HK-2 (cell line): ENCODE measurements around the gene C6orf58.
A peak's percentile ranks its signal among the peaks of the same experiment; 100 is the strongest.
"Not testable (repeated sequence)": the region's sequence is repeated elsewhere in the genome, so short reads cannot be mapped to it uniquely, and the experiment has no call there.

Source experiments
- DNase-seq: peaks from one replicate; pipeline ENCODE4 v3.0.0-alpha.2; 2018; ENCODE audit not compliant: unreplicated experiment

C6orf58 gene

GRCh38 chr6:127590344-127590743, 13.4 kb downstream of the C6orf58 start:
- DNase-seq = no peak

GRCh38 chr6:127592964-127593363, 16.0 kb downstream of the C6orf58 start:
- DNase-seq = no peak

DNA sequence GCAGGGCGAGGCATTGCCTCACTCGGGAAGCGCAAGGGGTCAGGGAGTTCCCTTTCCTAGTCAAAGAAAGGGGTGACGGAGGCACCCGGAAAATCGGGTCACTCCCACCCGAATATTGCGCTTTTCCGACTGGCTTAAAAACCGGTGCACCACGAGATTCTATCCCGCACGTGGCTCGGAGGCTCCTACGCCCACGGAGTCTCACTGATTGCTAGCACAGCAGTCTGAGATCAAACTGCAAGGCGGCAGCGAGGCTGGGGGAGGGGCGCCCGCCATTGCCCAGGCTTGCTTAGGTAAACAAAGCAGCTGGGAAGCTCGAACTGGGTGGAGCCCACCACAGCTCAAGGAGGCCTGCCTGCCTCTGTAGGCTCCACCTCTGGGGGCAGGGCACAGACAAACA, 16.5 kb downstream of the C6orf58 start:
- not testable (repeated sequence) for DNase-seq

DNA sequence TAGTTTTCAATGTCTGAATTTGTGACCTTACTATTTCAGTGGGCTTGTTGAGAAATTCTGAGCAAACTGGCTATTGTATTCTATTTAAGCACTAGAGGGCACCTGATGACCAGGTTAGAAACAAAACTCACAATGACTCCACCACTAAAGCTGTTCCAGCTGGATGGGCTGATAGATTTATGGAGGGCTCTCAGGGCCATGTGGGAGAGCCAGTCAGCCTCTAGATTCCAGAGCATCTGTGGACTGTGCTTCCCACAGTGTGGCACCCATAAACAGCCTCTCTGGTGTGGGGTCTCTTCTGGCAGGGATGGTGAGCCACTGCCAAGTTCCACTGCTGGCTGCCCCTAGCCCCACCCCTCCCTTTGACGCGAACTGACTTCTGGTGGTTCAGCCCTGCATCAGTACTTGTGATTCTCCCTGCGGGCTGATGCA, 29.2 kb downstream of the C6orf58 start:
- peak; percentile 41 for DNase-seq

GRCh38 chr6:127608554-127609270, 31.7 kb downstream of the C6orf58 start:
- no peak for DNase-seq

DNA sequence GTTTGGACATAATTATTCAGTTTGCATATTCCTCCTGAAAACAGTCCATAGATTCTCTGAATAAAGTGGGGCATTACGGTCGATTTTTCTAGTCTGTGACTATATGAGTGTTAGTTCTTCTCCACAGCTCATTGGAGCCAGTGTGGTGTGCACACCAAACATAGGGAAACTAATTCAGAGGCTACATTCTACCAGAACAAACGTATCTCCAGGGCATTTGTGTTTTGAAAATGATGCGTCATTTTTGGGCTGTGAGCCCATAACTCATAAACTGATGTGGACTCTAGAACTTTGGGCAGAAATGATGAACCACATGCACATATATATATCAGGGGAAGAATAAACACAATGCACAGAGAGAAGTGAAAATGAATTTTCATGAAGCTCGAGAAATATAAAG, 41.8 kb downstream of the C6orf58 start:
- no peak for DNase-seq

DNA sequence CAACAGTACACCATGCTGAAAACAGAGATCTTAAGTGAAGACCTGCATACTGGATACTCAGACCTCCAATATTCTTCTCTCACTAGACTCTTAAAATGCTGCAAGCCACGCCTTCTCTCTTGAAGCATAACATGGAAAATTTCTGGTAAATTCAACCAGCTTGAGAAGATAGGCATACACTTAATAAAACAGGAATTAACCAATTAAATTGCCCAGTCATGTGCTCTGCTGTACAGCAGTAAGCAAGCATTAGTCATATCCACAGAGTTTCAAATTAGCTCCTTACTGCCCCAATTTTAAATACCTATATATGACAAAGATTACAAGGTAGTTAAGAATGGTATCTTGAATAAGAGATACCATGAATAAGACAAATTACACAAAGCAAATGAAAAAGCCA, 53.8 kb downstream of the C6orf58 start:
- no peak for DNase-seq

- DNase-seq = no peak
Measured at GRCh38 chr6:127634178-127634577, 57.2 kb downstream of the C6orf58 start.

DNA sequence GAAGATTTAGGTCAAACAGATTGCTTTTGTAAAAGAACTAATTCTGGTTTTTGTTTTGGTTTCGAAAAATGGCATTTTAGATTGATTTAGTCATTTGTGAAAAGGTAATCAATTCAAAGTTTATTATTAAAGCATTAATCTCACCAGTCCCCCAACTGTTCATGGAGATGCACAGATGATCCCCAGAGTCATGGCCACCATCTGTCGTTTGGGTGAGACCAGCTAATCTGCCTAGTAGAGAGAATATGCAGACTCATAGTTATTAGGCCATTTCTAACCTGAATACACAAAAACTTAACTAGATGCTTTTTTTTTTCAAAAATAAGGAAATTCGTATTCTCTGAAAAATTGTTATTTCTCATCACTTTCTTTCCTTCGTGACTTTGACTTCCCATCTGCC, 58.1 kb downstream of the C6orf58 start:
- DNase-seq = no peak

DNA sequence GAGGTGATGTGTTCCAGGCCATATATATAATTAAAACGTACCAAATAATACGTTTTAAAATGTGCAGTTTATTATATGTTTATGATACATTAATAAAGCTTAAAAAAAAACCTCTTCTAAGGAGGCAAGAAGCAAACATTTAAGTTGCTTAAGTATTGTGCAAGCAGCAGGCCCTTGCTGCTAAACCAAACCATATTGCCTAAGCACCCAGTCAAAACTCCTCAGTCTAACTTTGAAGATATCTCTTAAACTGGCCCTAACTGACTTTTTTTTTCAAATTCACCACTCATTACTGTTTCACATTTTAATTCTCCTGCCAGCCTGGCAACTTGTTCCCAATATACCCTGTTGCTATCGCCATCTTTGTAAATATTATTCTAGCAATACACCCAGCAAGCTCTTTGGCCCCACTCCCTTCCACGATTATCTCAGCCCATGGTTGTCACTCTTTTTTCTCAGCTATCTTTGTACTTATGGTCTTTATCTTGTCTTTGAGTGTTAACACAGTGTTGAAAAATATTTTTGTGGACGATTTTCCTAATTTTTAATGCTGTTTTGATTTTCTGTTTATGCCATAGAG, 60.9 kb downstream of the C6orf58 start:
- DNase-seq = no peak
